Left lung (tissue), 10 donors: Measurements from ENCODE around the gene DDIT3. TPM values are rescaled to one million over a fixed set of nuclear protein-coding genes. Genes with fewer than 3 reads are reported as not detected.
A peak's percentile ranks its signal among the peaks of the same experiment; 100 is the strongest.

ENCODE experiments used
- ATAC-seq: fragments of 200-7000 bp; cut with Tn5 transposase; one replicate; pipeline ENCODE4 v1.9.1; 2020; ENCODE audit warnings: moderate library complexity
- DNase-seq, 4 donors: peaks; one replicate each; pipeline ENCODE4 v3.0.0-alpha.2; 2013 to 2020
- H3K27ac ChIP-seq, 2 donors: fragments of 200-600 bp; sonication (generic) in 1 of 2; one replicate each; pipeline versions ENCODE4 v1.5.0 to v1.8.0; 2020 to 2021
- H3K27me3 ChIP-seq, 2 donors: fragments of 200-600 bp; sonication (generic) in 1 of 2; one replicate each; pipeline versions ENCODE4 v1.5.0 to v1.8.0; 2020 to 2021
- H3K36me3 ChIP-seq, 2 donors: fragments of 200-600 bp; sonication (generic) in 1 of 2; one replicate each; pipeline versions ENCODE4 v1.5.0 to v1.8.0; 2020 to 2021
- H3K4me1 ChIP-seq, 2 donors: fragments of 200-600 bp; one replicate each; pipeline ENCODE4 v1.8.0; 2021
- H3K4me3 ChIP-seq, 2 donors: fragments of 200-600 bp; sonication (generic) in 1 of 2; one replicate each; pipeline versions ENCODE4 v1.5.0 to v1.8.0; 2020 to 2021; ENCODE audit warnings: mild to moderate bottlenecking in 1 of 2
- H3K9me3 ChIP-seq, 2 donors: fragments of 200-600 bp; sonication (generic) in 1 of 2; one replicate each; pipeline versions ENCODE4 v1.5.0 to v1.8.0; 2020 to 2021
- CTCF ChIP-seq, 2 donors: fragments of 200-600 bp; sonication (generic) in 1 of 2; IDR thresholded peaks; one replicate each; pipeline versions ENCODE4 v1.5.0 to v1.8.0; 2021; ENCODE audit warnings: antibody characterized with exemption in 2 of 2
- intact Hi-C, 2 donors: fragments of 100-400 bp; cut with DNase I; formaldehyde crosslinking; loops; one replicate each; pipeline versions ENCODE4 v1.11.2 to v1.14.2; 2022
- polyA plus RNA-seq, 6 donors: library from polyadenylated mRNA; unstranded; fragments of 120-200 nt; gene quantifications; one replicate each; pipeline ENCODE4 v1.2.1, GENCODE V29; 2013; ENCODE audit not compliant: insufficient read length in 6 of 6
- total RNA-seq, 2 donors: library from RNA; stranded (reverse); fragmentation: NEBNext Ultra II Directional; extraction: Animal tissue kit (Norgen Biotek cat#: 25700); gene quantifications; one replicate each; pipeline ENCODE4 v1.2.1, GENCODE V29; 2021
- donor health status: DM: no; HTN: yes; CAD: no.
- donor health status: DM: no; HTN: no; CAD: no.

DDIT3 gene
- total and polyA plus RNA-seq, 8 donors, result 16.4 to 29.4 (median 19.3) TPM

- H3K36me3 ChIP-seq, result peaks cover 0 to 76% of the 10 kb centered on the region in 2 donors
- H3K27ac ChIP-seq, result no peak overlapping the region
- ATAC-seq, result no peak
These were observed 6.3 kb upstream of the DDIT3 start for GRCh38 chr12:57526477-57527126.

GRCh38 chr12:57525615-57526383, 5.5 kb upstream of the DDIT3 start:
- intact Hi-C loops, result no loop called here
- H3K36me3 ChIP-seq, result peaks cover 0 to 68% of the 10 kb centered on the region in 2 donors
- no peak for TF ChIP-seq CTCF (IDR thresholded peaks at IDR 0.05)
- peaks cover 27 to 44% of the 10 kb centered on the region in 2 donors for H3K4me1 ChIP-seq
- no peaks in the 10 kb centered on the region for H3K9me3 ChIP-seq
- no peak overlapping the region for H3K4me3 ChIP-seq
- ATAC-seq, result no peak
- no peaks in the 10 kb centered on the region for H3K27me3 ChIP-seq
- DNase-seq, result no peak
- H3K27ac ChIP-seq, result no peak overlapping the region

More at GRCh38 chr12:57526477-57527126, 6.3 kb upstream of the DDIT3 start:
- no peak overlapping the region for H3K4me3 ChIP-seq
- H3K27me3 ChIP-seq, result no peaks in the 10 kb centered on the region
- no peaks in the 10 kb centered on the region for H3K9me3 ChIP-seq
- peaks cover 20 to 36% of the 10 kb centered on the region in 2 donors for H3K4me1 ChIP-seq
- no peak for DNase-seq
- no peak for TF ChIP-seq CTCF (IDR thresholded peaks at IDR 0.05)
- intact Hi-C loops, result no loop called here

GRCh38 chr12:57524814-57525614, 4.7 kb upstream of the DDIT3 start:
- Histone ChIP-seq H3K9me3 (no peaks in the 10 kb centered on the region), H3K27ac (peak overlapping the region in 1 of 2 donors; percentile 13), H3K27me3 (no peaks in the 10 kb centered on the region), H3K4me3 (peak overlapping the region in 1 of 2 donors; percentile 95), H3K4me1 (peaks cover 27 to 45% of the 10 kb centered on the region in 2 donors), H3K36me3 (peaks cover 0 to 60% of the 10 kb centered on the region in 2 donors)
- DNase-seq (no peak), ATAC-seq (no peak)
- TF ChIP-seq CTCF (IDR thresholded peaks at IDR 0.05), result no peak
- intact Hi-C loops, result no loop called here

- TF ChIP-seq CTCF (IDR thresholded peaks at IDR 0.05), result no peak
- H3K36me3 ChIP-seq, result peaks cover 0 to 49% of the 10 kb centered on the region in 2 donors
- no peak for ATAC-seq
- H3K9me3 ChIP-seq, result no peaks in the 10 kb centered on the region
- no peak for DNase-seq
- peak overlapping the region; percentile 49 to 95 for H3K4me3 ChIP-seq
- no peaks in the 10 kb centered on the region for H3K27me3 ChIP-seq
- intact Hi-C loops, result no loop called here
- peak overlapping the region; percentile 95 to 97 for H3K27ac ChIP-seq
- peaks cover 30 to 50% of the 10 kb centered on the region in 2 donors for H3K4me1 ChIP-seq
These were observed 3.6 kb upstream of the DDIT3 start for GRCh38 chr12:57523706-57524614.
